ENCODE data around the gene BCKDK. TPM values are rescaled to one million over a fixed set of nuclear protein-coding genes. Genes with fewer than 3 reads are reported as not detected.

Gene BCKDK
- total RNA-seq, 4 donors from 2014 or later: 34.1 to 73.7 (median 51.4) TPM

- Histone ChIP-seq H3K4me3 (peak within 1 kb of the TSS; percentile 79 to 81 (median 80)), H3K36me3 (peaks cover 26 to 44% (median 39%) of the 10 kb centered on the region in 4 donors), H3K27me3 (no peaks in the 10 kb centered on the region), H3K27ac (replicated peaks in 1 of 4) (peak within 1 kb of the TSS; percentile 93 to 99 (median 96)), H3K9me3 (no peaks in the 10 kb centered on the region), H3K4me1 (peaks cover 24 to 39% (median 38%) of the 10 kb centered on the region in 4 donors)
- TF ChIP-seq POLR2A (IDR thresholded peaks at IDR 0.05; ENCODE audit: low read depth) (peak; percentile 84), EP300 (IDR thresholded peaks at IDR 0.05) (no peak), POLR2AphosphoS5 (IDR thresholded peaks at IDR 0.05) (peak; percentile 92 to 98), CTCF (IDR thresholded peaks at IDR 0.05) (no peak)
- intact Hi-C loops (cut with DNase I): no loop called here
- 2% methylated on average over 33 of the region's 68 CpGs for WGBS
- DNase-seq (ENCODE audit: extremely low spot score): peak; percentile 100
Measured at GRCh38 chr16:31117384-31118222, 9.4 kb downstream of the BCKDK start, which contains the start of gene KAT8. KAT8 (plus strand) TSS chr16:31117664; CDS start chr16:31117682, 18 bp downstream.

- TF ChIP-seq CTCF (IDR thresholded peaks at IDR 0.05): no peak
- peak in 1 of 2 donors; percentile 1 for TF ChIP-seq POLR2AphosphoS5 (IDR thresholded peaks at IDR 0.05)
- TF ChIP-seq POLR2A (IDR thresholded peaks at IDR 0.05; ENCODE audit: low read depth): no peak
- peak; percentile 5 for TF ChIP-seq EP300 (IDR thresholded peaks at IDR 0.05)
- DNase-seq (ENCODE audit: extremely low spot score): no peak
- Histone ChIP-seq H3K36me3 (peaks cover 26 to 48% (median 42%) of the 10 kb centered on the region in 4 donors), H3K27me3 (no peaks in the 10 kb centered on the region), H3K27ac (replicated peaks in 1 of 4) (peak overlapping the region; percentile 93 to 99 (median 96)), H3K4me1 (peaks cover 24 to 32% (median 29%) of the 10 kb centered on the region in 4 donors), H3K9me3 (no peaks in the 10 kb centered on the region), H3K4me3 (peak overlapping the region; percentile 79 to 81 (median 80))
- 53% methylated on average over 9 of the region's 9 CpGs for WGBS
- intact Hi-C loops (cut with DNase I): no loop called here
Measured at GRCh38 chr16:31118223-31119155, 10.3 kb downstream of the BCKDK start.

- Histone ChIP-seq H3K27ac (replicated peaks in 1 of 4) (peak overlapping the region; percentile 93 to 99 (median 96)), H3K4me1 (peaks cover 23 to 30% (median 27%) of the 10 kb centered on the region in 4 donors), H3K36me3 (peaks cover 33 to 64% (median 55%) of the 10 kb centered on the region in 4 donors), H3K9me3 (no peaks in the 10 kb centered on the region), H3K27me3 (no peaks in the 10 kb centered on the region), H3K4me3 (no peak overlapping the region)
- no peak for TF ChIP-seq EP300 (IDR thresholded peaks at IDR 0.05)
- intact Hi-C loops (cut with DNase I): no loop called here
- DNase-seq (ENCODE audit: extremely low spot score): no peak
- 90% methylated on average over 16 of the region's 16 CpGs for WGBS
Measured at GRCh38 chr16:31120129-31120528, 11.9 kb downstream of the BCKDK start.

GRCh38 chr16:31125844-31126243 lies 17.7 kb downstream of the BCKDK start:
- no peak for DNase-seq (ENCODE audit: extremely low spot score)
- Histone ChIP-seq H3K4me3 (no peak overlapping the region), H3K27ac (replicated peaks in 1 of 4) (no peak overlapping the region), H3K27me3 (no peaks in the 10 kb centered on the region), H3K9me3 (no peaks in the 10 kb centered on the region), H3K4me1 (peaks cover 0 to 22% (median 11%) of the 10 kb centered on the region in 4 donors), H3K36me3 (peaks cover 58 to 97% (median 92%) of the 10 kb centered on the region in 4 donors)
- TF ChIP-seq CTCF (IDR thresholded peaks at IDR 0.05): no peak
- no peak for TF ChIP-seq POLR2A (IDR thresholded peaks at IDR 0.05; ENCODE audit: low read depth)
- TF ChIP-seq EP300 (IDR thresholded peaks at IDR 0.05): no peak
- no peak for TF ChIP-seq POLR2AphosphoS5 (IDR thresholded peaks at IDR 0.05)
- WGBS: 97% methylated on average over 3 of the region's 3 CpGs
- intact Hi-C loops (cut with DNase I): no loop called here

All from esophagus muscularis mucosa (tissue), 4 donors.